Measurements from ENCODE around the gene GGA1. TPM values are rescaled to one million over a fixed set of nuclear protein-coding genes. Genes with fewer than 3 reads are reported as not detected.

Gene GGA1
- total and polyA plus RNA-seq, 9 of the 15 experiments (the other 6 are each of a cell fraction or from before 2014, with no cell fraction given) = 1.5 to 69.5 (median 31.6) TPM

DNA sequence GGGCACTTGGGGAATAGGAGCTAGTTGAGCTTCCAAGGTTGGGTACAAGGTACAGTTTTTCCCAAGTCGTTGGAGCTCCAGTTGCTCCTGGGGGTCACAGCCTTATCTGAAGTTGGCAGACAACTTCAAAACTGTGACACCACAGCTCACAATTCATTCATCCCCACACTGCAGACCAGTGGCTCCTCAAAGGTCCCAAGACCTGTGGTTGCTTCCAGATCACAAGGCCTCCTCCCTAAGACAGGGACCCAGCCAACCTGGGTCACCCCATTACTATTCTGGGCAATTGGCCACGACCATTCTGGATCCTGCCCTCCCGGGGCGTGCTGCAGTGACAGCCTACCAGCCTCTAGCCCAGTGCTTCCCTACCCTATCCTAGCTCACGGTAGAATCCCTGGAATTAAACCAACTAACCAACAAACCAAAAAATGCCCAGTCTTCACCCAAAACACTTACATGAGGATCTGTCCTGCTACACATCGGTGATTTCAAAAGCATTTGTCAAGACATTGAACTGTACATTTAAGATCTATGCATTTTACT lies 49.0 kb downstream of the GGA1 start (continued):
- TF ChIP-seq, protein P1, sequence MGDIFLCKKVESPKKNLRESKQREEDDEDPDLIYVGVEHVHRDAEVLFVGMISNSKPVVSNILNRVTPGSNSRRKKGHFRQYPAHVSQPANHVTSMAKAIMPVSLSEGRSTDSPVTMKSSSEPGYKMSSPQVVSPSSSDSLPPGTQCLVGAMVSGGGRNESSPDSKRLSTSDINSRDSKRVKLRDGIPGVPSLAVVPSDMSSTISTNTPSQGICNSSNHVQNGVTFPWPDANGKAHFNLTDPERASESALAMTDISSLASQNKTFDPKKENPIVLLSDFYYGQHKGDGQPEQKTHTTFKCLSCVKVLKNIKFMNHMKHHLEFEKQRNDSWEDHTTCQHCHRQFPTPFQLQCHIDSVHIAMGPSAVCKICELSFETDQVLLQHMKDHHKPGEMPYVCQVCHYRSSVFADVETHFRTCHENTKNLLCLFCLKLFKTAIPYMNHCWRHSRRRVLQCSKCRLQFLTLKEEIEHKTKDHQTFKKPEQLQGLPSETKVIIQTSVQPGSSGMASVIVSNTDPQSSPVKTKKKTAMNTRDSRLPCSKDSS (IDR thresholded peaks at IDR 0.05; ENCODE audit: low read depth, partially characterized antibody) = no peak
- TF ChIP-seq CHCHD3 (CRISPR knock-in tag; IDR thresholded peaks at IDR 0.05) (no peak), NRF1 (conservative IDR thresholded peaks at IDR 0.05 in 1 of 2, IDR thresholded peaks at IDR 0.05 in 1 of 2) (no peak), MTF1 (CRISPR knock-in tag; IDR thresholded peaks at IDR 0.05; ENCODE audit: borderline replicate concordance) (no peak), NR4A1 (CRISPR knock-in tag; IDR thresholded peaks at IDR 0.05) (no peak), NR4A1 (tag; IDR thresholded peaks at IDR 0.05) (no peak), CREM (IDR thresholded peaks at IDR 0.05; ENCODE audit: low read depth) (0 out of 2 replicates have a peak, but pooled peaks have one; percentile 21), ZNF507 (tag; conservative IDR thresholded peaks at IDR 0.05) (no peak), EP300 (IDR thresholded peaks at IDR 0.05; ENCODE audit: low read length) (no peak), TOE1 (IDR thresholded peaks at IDR 0.05; ENCODE audit: borderline replicate concordance) (no peak), TOE1 (CRISPR knock-in tag; IDR thresholded peaks at IDR 0.05; ENCODE audit: borderline replicate concordance, low read depth) (no peak), RAD51 (IDR thresholded peaks at IDR 0.05; ENCODE audit: borderline replicate concordance, low read depth) (no peak), PHB (CRISPR knock-in tag; IDR thresholded peaks at IDR 0.05) (no peak), ELF2 (CRISPR knock-in tag; IDR thresholded peaks at IDR 0.05) (no peak), ZNF134 (CRISPR knock-in tag; conservative IDR thresholded peaks at IDR 0.05) (no peak), CBX1 (IDR thresholded peaks at IDR 0.05; ENCODE audit: low read depth) (peak; percentile 27; the same call in 1 of the 2 replicates), PTRF (tag; IDR thresholded peaks at IDR 0.05) (no peak), ZNF76 (CRISPR knock-in tag; IDR thresholded peaks at IDR 0.05; ENCODE audit: borderline replicate concordance) (no peak)
- TF ChIP-seq, protein P2, sequence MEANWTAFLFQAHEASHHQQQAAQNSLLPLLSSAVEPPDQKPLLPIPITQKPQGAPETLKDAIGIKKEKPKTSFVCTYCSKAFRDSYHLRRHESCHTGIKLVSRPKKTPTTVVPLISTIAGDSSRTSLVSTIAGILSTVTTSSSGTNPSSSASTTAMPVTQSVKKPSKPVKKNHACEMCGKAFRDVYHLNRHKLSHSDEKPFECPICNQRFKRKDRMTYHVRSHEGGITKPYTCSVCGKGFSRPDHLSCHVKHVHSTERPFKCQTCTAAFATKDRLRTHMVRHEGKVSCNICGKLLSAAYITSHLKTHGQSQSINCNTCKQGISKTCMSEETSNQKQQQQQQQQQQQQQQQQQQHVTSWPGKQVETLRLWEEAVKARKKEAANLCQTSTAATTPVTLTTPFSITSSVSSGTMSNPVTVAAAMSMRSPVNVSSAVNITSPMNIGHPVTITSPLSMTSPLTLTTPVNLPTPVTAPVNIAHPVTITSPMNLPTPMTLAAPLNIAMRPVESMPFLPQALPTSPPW (CRISPR knock-in tag; IDR thresholded peaks at IDR 0.05) = peak; percentile 19

Data from K562 (cell line).